Coronary artery (tissue), 2 donors: ENCODE data around the gene SCGB1A1.
A peak's percentile ranks its signal among the peaks of the same experiment; 100 is the strongest.

Experiments used
- DNase-seq: peaks from one replicate; pipeline ENCODE4 v3.0.0-alpha.2; 2017; ENCODE audit warnings: low spot score
- H3K27ac ChIP-seq, 2 donors: fragments of 200-600 bp; sonication (generic); one replicate each; pipeline ENCODE4 v1.5.1; 2016 to 2019
- H3K4me3 ChIP-seq: fragments of 200-600 bp; sonication (generic); 2 replicates; pipeline ENCODE4 v1.5.1; 2016; ENCODE audit warnings: mild to moderate bottlenecking, moderate library complexity
- CTCF ChIP-seq: fragments of 200-600 bp; sonication (generic); IDR thresholded peaks from one replicate; pipeline ENCODE4 v1.5.1; 2019; ENCODE audit warnings: antibody characterized with exemption

The SCGB1A1 gene

GRCh38 chr11:62456630-62457029 is 37.8 kb downstream of the SCGB1A1 start:
- TF ChIP-seq CTCF = no peak
- Histone ChIP-seq H3K4me3 (no peak overlapping the region), H3K27ac (no peak overlapping the region)
- no peak for DNase-seq

- TF ChIP-seq CTCF = no peak
- Histone ChIP-seq H3K27ac (no peak overlapping the region), H3K4me3 (no peak overlapping the region)
- no peak for DNase-seq
Measured at GRCh38 chr11:62457478-62457877, 38.6 kb downstream of the SCGB1A1 start.

- H3K27ac ChIP-seq = peak overlapping the region in 1 of 2 donors; percentile 30
- DNase-seq = no peak
- no peak for TF ChIP-seq CTCF
- H3K4me3 ChIP-seq = no peak overlapping the region
Measured at GRCh38 chr11:62458212-62459002, 39.6 kb downstream of the SCGB1A1 start.

GRCh38 chr11:62459080-62459479 is 40.2 kb downstream of the SCGB1A1 start:
- DNase-seq = no peak
- peak overlapping the region in 1 of 2 donors; percentile 30 for H3K27ac ChIP-seq
- no peak for TF ChIP-seq CTCF
- no peak overlapping the region for H3K4me3 ChIP-seq

GRCh38 chr11:62461740-62462507 is 43.1 kb downstream of the SCGB1A1 start:
- TF ChIP-seq CTCF = no peak

GRCh38 chr11:62462508-62462892 is 43.7 kb downstream of the SCGB1A1 start:
- no peak for TF ChIP-seq CTCF
- Histone ChIP-seq H3K27ac (peak overlapping the region in 1 of 2 donors; percentile 21), H3K4me3 (no peak overlapping the region)
- no peak for DNase-seq

More at GRCh38 chr11:62461740-62462507, 43.1 kb downstream of the SCGB1A1 start:
- H3K27ac ChIP-seq = peak overlapping the region in 1 of 2 donors; percentile 21
- H3K4me3 ChIP-seq = no peak overlapping the region
- DNase-seq = no peak
